CD4-positive, alpha-beta T cell treated with Interleukin-15 for 4 hours (primary cell): ENCODE measurements around the gene ARHGAP26.

Source experiments
- DNase-seq: peaks from one replicate; pipeline ENCODE4 v3.0.0-alpha.2; 2020; ENCODE audit warnings: low spot score

The ARHGAP26 gene

GRCh38 chr5:142753116-142753631 lies 17.0 kb upstream of the ARHGAP26 start:
- DNase-seq = no peak

GRCh38 chr5:142754031-142754430 lies 16.1 kb upstream of the ARHGAP26 start:
- DNase-seq = no peak

- no peak for DNase-seq
Measured at GRCh38 chr5:142756576-142756975, 13.6 kb upstream of the ARHGAP26 start.

- no peak for DNase-seq
Measured at GRCh38 chr5:142757564-142757963, 12.6 kb upstream of the ARHGAP26 start.

GRCh38 chr5:142758062-142758795 lies 11.9 kb upstream of the ARHGAP26 start:
- DNase-seq = no peak

- no peak for DNase-seq
Measured at GRCh38 chr5:142758796-142759145, 11.4 kb upstream of the ARHGAP26 start.

- DNase-seq = no peak
Measured at GRCh38 chr5:142763701-142764100, 6.5 kb upstream of the ARHGAP26 start.

GRCh38 chr5:142767178-142767577 lies 3.0 kb upstream of the ARHGAP26 start:
- no peak for DNase-seq

- no peak for DNase-seq
Measured at GRCh38 chr5:142767911-142768310, 2.3 kb upstream of the ARHGAP26 start.

GRCh38 chr5:142769251-142769792 lies 855 bp upstream of the ARHGAP26 start:
- DNase-seq = no peak

GRCh38 chr5:142770650-142771609 lies 753 bp downstream of the ARHGAP26 start:
- DNase-seq = peak; percentile 51

- DNase-seq = no peak
Measured at GRCh38 chr5:142771666-142772065, 1.5 kb downstream of the ARHGAP26 start.

GRCh38 chr5:142772446-142773293 lies 2.5 kb downstream of the ARHGAP26 start:
- no peak for DNase-seq

GRCh38 chr5:142777099-142777498 lies 6.9 kb downstream of the ARHGAP26 start:
- DNase-seq = no peak

- no peak for DNase-seq
Measured at GRCh38 chr5:142777850-142778249, 7.7 kb downstream of the ARHGAP26 start.

GRCh38 chr5:142779163-142779840 lies 9.1 kb downstream of the ARHGAP26 start:
- DNase-seq = no peak

GRCh38 chr5:142780871-142781270 lies 10.7 kb downstream of the ARHGAP26 start:
- no peak for DNase-seq

GRCh38 chr5:142782976-142783530 lies 12.9 kb downstream of the ARHGAP26 start:
- DNase-seq = no peak

GRCh38 chr5:142783601-142784341 lies 13.6 kb downstream of the ARHGAP26 start:
- DNase-seq = peak; percentile 69

GRCh38 chr5:142784401-142784955 lies 14.3 kb downstream of the ARHGAP26 start:
- DNase-seq = no peak
